ENCODE measurements around the gene RPH3AL.
"Not testable (repeated sequence)": the region's sequence is repeated elsewhere in the genome, so short reads cannot be mapped to it uniquely, and the experiment has no call there.

RPH3AL gene

GRCh38 chr17:226108-227077 is 126.2 kb downstream of the RPH3AL start:
- no peak for DNase-seq (ENCODE audit: low read depth in 2 of 2)

- no peak for DNase-seq (ENCODE audit: low read depth in 2 of 2)
These were observed 127.1 kb downstream of the RPH3AL start for GRCh38 chr17:225551-225950.

GRCh38 chr17:224576-224975 is 128.0 kb downstream of the RPH3AL start:
- DNase-seq (ENCODE audit: low read depth in 2 of 2) = not testable (repeated sequence)

GRCh38 chr17:223723-224471 is 128.7 kb downstream of the RPH3AL start:
- no peak for DNase-seq (ENCODE audit: low read depth in 2 of 2)

- DNase-seq (ENCODE audit: low read depth in 2 of 2) = no peak
These were observed 130.4 kb downstream of the RPH3AL start for GRCh38 chr17:222172-222571.

GRCh38 chr17:219696-220095 is 132.9 kb downstream of the RPH3AL start:
- DNase-seq (ENCODE audit: low read depth in 2 of 2) = no peak

GRCh38 chr17:218432-219110 is 134.0 kb downstream of the RPH3AL start:
- DNase-seq (ENCODE audit: low read depth in 2 of 2) = no peak

- DNase-seq (ENCODE audit: low read depth in 2 of 2) = no peak
These were observed 136.0 kb downstream of the RPH3AL start for GRCh38 chr17:216625-217024.

- not testable (repeated sequence) for DNase-seq (ENCODE audit: low read depth in 2 of 2)
These were observed 136.8 kb downstream of the RPH3AL start for GRCh38 chr17:215563-216478.

- DNase-seq (ENCODE audit: low read depth in 2 of 2) = no peak
These were observed 137.7 kb downstream of the RPH3AL start for GRCh38 chr17:214881-215331.

- no peak for DNase-seq (ENCODE audit: low read depth in 2 of 2)
These were observed 139.1 kb downstream of the RPH3AL start for GRCh38 chr17:213286-214105.

GRCh38 chr17:210402-210801 is 142.2 kb downstream of the RPH3AL start:
- DNase-seq (ENCODE audit: low read depth in 2 of 2) = no peak

GRCh38 chr17:208429-208828 is 144.2 kb downstream of the RPH3AL start:
- DNase-seq (ENCODE audit: low read depth in 2 of 2) = no peak

- DNase-seq (ENCODE audit: low read depth in 2 of 2) = no peak
These were observed 144.8 kb downstream of the RPH3AL start for GRCh38 chr17:207775-208174.

- DNase-seq (ENCODE audit: low read depth in 2 of 2) = no peak
These were observed 145.6 kb downstream of the RPH3AL start for GRCh38 chr17:206941-207560.

- not testable (repeated sequence) for DNase-seq (ENCODE audit: low read depth in 2 of 2)
These were observed 146.1 kb downstream of the RPH3AL start for GRCh38 chr17:206484-206883.

GRCh38 chr17:205817-206216 is 146.8 kb downstream of the RPH3AL start:
- no peak for DNase-seq (ENCODE audit: low read depth in 2 of 2)

- DNase-seq (ENCODE audit: low read depth in 2 of 2) = no peak
These were observed 147.4 kb downstream of the RPH3AL start for GRCh38 chr17:205148-205669.

- DNase-seq (ENCODE audit: low read depth in 2 of 2) = no peak
These were observed 148.0 kb downstream of the RPH3AL start for GRCh38 chr17:204427-205147.
